ENCODE measurements around the gene GPR161.

GPR161 gene

DNA sequence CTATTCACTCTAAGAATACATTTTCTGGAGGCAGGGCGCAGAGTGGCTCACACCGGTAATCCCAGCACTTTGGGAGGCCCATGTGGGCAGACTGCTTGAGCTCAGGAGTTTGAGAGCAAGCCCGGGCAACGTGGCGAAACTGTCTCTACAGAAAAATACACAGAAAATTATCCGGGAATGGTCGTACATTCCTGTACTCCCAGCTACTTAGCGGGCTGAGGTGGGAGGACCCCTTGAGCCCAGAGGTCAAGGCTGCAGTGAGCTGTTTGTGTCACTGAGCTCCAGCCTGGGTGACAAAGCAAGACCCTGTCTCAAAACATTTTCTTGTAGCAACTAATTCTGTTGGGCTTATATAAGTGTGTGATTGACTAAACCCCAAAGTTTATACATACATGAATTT lies 30.5 kb downstream of the GPR161 start:
- H3K27me3 ChIP-seq (ENCODE audit: control insufficient read depth, insufficient read depth, low read length): no peaks in the 10 kb centered on the region
- no peaks in the 10 kb centered on the region for H3K79me2 ChIP-seq
- no peaks in the 10 kb centered on the region for H3K9me3 ChIP-seq (ENCODE audit: control insufficient read depth, low read length)
- H3K4me3 ChIP-seq (ENCODE audit: low read depth, low read length): no peak overlapping the region
- H2AFZ ChIP-seq: no peak overlapping the region
- no peak overlapping the region for H3K9ac ChIP-seq
- no peak for TF ChIP-seq CTCF (IDR thresholded peaks at IDR 0.05)
- no peak overlapping the region for H3K4me2 ChIP-seq (ENCODE audit: low read length)
- no peak overlapping the region for H3K27ac ChIP-seq
- H3K4me1 ChIP-seq: no peaks in the 10 kb centered on the region
- no peaks in the 10 kb centered on the region for H3K36me3 ChIP-seq (ENCODE audit: control insufficient read depth, insufficient read depth, low read length)

DNA sequence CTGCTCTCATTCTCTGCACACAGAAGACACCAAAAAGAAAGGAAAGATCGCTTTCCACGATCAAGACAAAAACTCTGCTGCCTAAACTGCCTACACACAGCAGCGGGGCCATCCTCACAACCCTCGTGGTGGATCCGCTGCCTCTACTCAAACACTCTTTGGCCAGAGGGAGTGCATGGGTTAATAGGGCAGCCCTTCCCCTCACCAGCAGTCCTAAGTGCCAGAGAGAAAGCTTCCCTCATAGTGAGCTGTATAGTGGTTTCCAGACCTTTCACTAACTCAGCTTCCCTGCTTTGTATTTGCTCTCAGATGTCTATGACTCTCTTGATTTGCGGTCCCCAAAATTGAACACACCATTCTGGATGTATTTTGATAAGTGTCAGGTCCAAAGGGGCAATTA lies 30.9 kb downstream of the GPR161 start:
- Histone ChIP-seq H3K27ac (no peak overlapping the region), H3K27me3 (ENCODE audit: control insufficient read depth, insufficient read depth, low read length) (no peaks in the 10 kb centered on the region), H3K9me3 (ENCODE audit: control insufficient read depth, low read length) (no peaks in the 10 kb centered on the region), H3K4me3 (ENCODE audit: low read depth, low read length) (no peak overlapping the region), H3K4me1 (no peaks in the 10 kb centered on the region), H2AFZ (no peak overlapping the region), H3K9ac (no peak overlapping the region), H3K36me3 (ENCODE audit: control insufficient read depth, insufficient read depth, low read length) (no peaks in the 10 kb centered on the region), H3K79me2 (no peaks in the 10 kb centered on the region), H3K4me2 (ENCODE audit: low read length) (no peak overlapping the region)
- TF ChIP-seq CTCF (IDR thresholded peaks at IDR 0.05): no peak

GRCh38 chr1:168104535-168104934 lies 32.2 kb downstream of the GPR161 start:
- no peak overlapping the region for H3K27ac ChIP-seq
- no peak overlapping the region for H2AFZ ChIP-seq
- H3K9ac ChIP-seq: no peak overlapping the region
- no peaks in the 10 kb centered on the region for H3K9me3 ChIP-seq (ENCODE audit: control insufficient read depth, low read length)
- H3K4me1 ChIP-seq: no peaks in the 10 kb centered on the region
- no peak for TF ChIP-seq CTCF (IDR thresholded peaks at IDR 0.05)
- no peaks in the 10 kb centered on the region for H3K36me3 ChIP-seq (ENCODE audit: control insufficient read depth, insufficient read depth, low read length)
- H3K79me2 ChIP-seq: no peaks in the 10 kb centered on the region
- no peaks in the 10 kb centered on the region for H3K27me3 ChIP-seq (ENCODE audit: control insufficient read depth, insufficient read depth, low read length)
- H3K4me3 ChIP-seq (ENCODE audit: low read depth, low read length): no peak overlapping the region
- no peak overlapping the region for H3K4me2 ChIP-seq (ENCODE audit: low read length)

- no peaks in the 10 kb centered on the region for H3K79me2 ChIP-seq
- H3K9me3 ChIP-seq (ENCODE audit: control insufficient read depth, low read length): no peaks in the 10 kb centered on the region
- peaks cover 3% of the 10 kb centered on the region for H3K4me1 ChIP-seq
- H3K27ac ChIP-seq: no peak overlapping the region
- no peak overlapping the region for H3K4me3 ChIP-seq (ENCODE audit: low read depth, low read length)
- no peaks in the 10 kb centered on the region for H3K36me3 ChIP-seq (ENCODE audit: control insufficient read depth, insufficient read depth, low read length)
- no peak overlapping the region for H2AFZ ChIP-seq
- H3K27me3 ChIP-seq (ENCODE audit: control insufficient read depth, insufficient read depth, low read length): no peaks in the 10 kb centered on the region
- H3K9ac ChIP-seq: no peak overlapping the region
- H3K4me2 ChIP-seq (ENCODE audit: low read length): no peak overlapping the region
- no peak for TF ChIP-seq CTCF (IDR thresholded peaks at IDR 0.05)
These were observed 34.2 kb downstream of the GPR161 start for GRCh38 chr1:168102487-168102886.

DNA sequence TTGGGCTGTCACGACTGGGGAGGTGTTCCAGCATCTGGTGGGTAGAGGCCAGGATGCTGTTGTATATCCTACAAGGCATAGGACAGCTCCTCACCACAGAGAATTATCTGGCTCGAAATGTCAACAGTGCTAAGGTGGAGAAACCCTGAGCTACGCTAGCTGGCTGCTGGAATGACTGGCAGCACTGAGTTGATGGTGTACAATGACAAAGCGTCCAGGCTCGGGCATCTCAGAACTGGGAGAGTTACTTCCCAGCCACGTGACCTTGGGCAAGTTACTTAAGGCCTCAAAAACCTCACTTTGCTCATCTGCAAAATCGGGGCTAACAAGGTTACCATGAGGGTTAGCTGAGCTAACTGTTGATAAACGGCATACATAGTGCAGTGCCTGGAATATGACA lies 35.4 kb downstream of the GPR161 start:
- Histone ChIP-seq H3K9ac (no peak overlapping the region), H3K27me3 (ENCODE audit: control insufficient read depth, insufficient read depth, low read length) (no peaks in the 10 kb centered on the region), H3K4me3 (ENCODE audit: low read depth, low read length) (no peak overlapping the region), H3K9me3 (ENCODE audit: control insufficient read depth, low read length) (no peaks in the 10 kb centered on the region), H3K27ac (no peak overlapping the region), H3K4me2 (ENCODE audit: low read length) (no peak overlapping the region), H3K79me2 (no peaks in the 10 kb centered on the region), H3K36me3 (ENCODE audit: control insufficient read depth, insufficient read depth, low read length) (no peaks in the 10 kb centered on the region), H2AFZ (no peak overlapping the region), H3K4me1 (peaks cover 3% of the 10 kb centered on the region)
- TF ChIP-seq CTCF (IDR thresholded peaks at IDR 0.05): no peak
